Measurements from ENCODE around the gene C12orf42. TPM values are rescaled to one million over a fixed set of nuclear protein-coding genes. Genes with fewer than 3 reads are reported as not detected.

C12orf42 gene
- total and polyA plus RNA-seq, 2 experiments from 2014 or later = not detected

GRCh38 chr12:103350116-103350515 lies 145.7 kb downstream of the C12orf42 start:
- 27 to 32% methylated on average over 5 of the region's 5 CpGs for WGBS, 2 experiments (ENCODE audit: low coverage in 1 of 2, low lambda C conversion rate in 2 of 2, missing lambda C conversion rate in 2 of 2)
- Histone ChIP-seq H3K36me3 (ENCODE audit: low read depth) (no peaks in the 10 kb centered on the region), H3K9me2 (ENCODE audit: insufficient read depth) (no peaks in the 10 kb centered on the region), H3K79me2 (ENCODE audit: insufficient read depth) (no peaks in the 10 kb centered on the region), H3K4me2 (ENCODE audit: unreplicated experiment) (no peak overlapping the region), H3K9ac (no peak overlapping the region), H3F3A (ENCODE audit: insufficient read depth) (no peaks in the 10 kb centered on the region), H2AFZ (no peak overlapping the region), H3K4me3 (no peak overlapping the region), H3K9me3 (ENCODE audit: low read depth) (no peaks in the 10 kb centered on the region), H3K4me1 (ENCODE audit: insufficient read depth) (no peaks in the 10 kb centered on the region), H3K27ac (no peak overlapping the region), H3K27me3 (replicated peaks; ENCODE audit: insufficient read depth) (no peaks in the 10 kb centered on the region), H4K20me1 (ENCODE audit: insufficient read depth) (no peaks in the 10 kb centered on the region)
- no peak for DNase-seq
- in situ Hi-C loops (cut with MboI) = no loop called here
- no peak for TF ChIP-seq EZH2 (IDR thresholded peaks at IDR 0.05; ENCODE audit: insufficient read depth, poor library complexity, severe bottlenecking)

GRCh38 chr12:103348935-103349334 lies 146.8 kb downstream of the C12orf42 start:
- no peak for DNase-seq
- Histone ChIP-seq H3K79me2 (ENCODE audit: insufficient read depth) (no peaks in the 10 kb centered on the region), H3K9me3 (ENCODE audit: low read depth) (no peaks in the 10 kb centered on the region), H3K4me3 (no peak overlapping the region), H3K27ac (no peak overlapping the region), H3K27me3 (replicated peaks; ENCODE audit: insufficient read depth) (no peaks in the 10 kb centered on the region), H3K36me3 (ENCODE audit: low read depth) (no peaks in the 10 kb centered on the region), H3K4me1 (ENCODE audit: insufficient read depth) (no peaks in the 10 kb centered on the region), H4K20me1 (ENCODE audit: insufficient read depth) (no peaks in the 10 kb centered on the region), H3F3A (ENCODE audit: insufficient read depth) (no peaks in the 10 kb centered on the region), H2AFZ (no peak overlapping the region), H3K9ac (no peak overlapping the region), H3K9me2 (ENCODE audit: insufficient read depth) (no peaks in the 10 kb centered on the region), H3K4me2 (ENCODE audit: unreplicated experiment) (no peak overlapping the region)
- TF ChIP-seq EZH2phosphoT487 (IDR thresholded peaks at IDR 0.05; ENCODE audit: insufficient read depth, low read depth) (no peak), EZH2 (IDR thresholded peaks at IDR 0.05; ENCODE audit: insufficient read depth, poor library complexity, severe bottlenecking) (no peak)
- 13 to 19% methylated on average over 1 of the region's 1 CpG for WGBS, 2 experiments (ENCODE audit: low coverage in 1 of 2, low lambda C conversion rate in 2 of 2, missing lambda C conversion rate in 2 of 2)
- in situ Hi-C loops (cut with MboI) = no loop called here

GRCh38 chr12:103336940-103337339 lies 158.8 kb downstream of the C12orf42 start:
- Histone ChIP-seq H3K27me3 (replicated peaks; ENCODE audit: insufficient read depth) (no peaks in the 10 kb centered on the region), H3K9me3 (ENCODE audit: low read depth) (peaks cover 6% of the 10 kb centered on the region), H3F3A (ENCODE audit: insufficient read depth) (no peaks in the 10 kb centered on the region), H3K4me3 (no peak overlapping the region), H3K4me2 (ENCODE audit: unreplicated experiment) (no peak overlapping the region), H4K20me1 (ENCODE audit: insufficient read depth) (no peaks in the 10 kb centered on the region), H3K36me3 (ENCODE audit: low read depth) (no peaks in the 10 kb centered on the region), H2AFZ (no peak overlapping the region), H3K4me1 (ENCODE audit: insufficient read depth) (no peaks in the 10 kb centered on the region), H3K79me2 (ENCODE audit: insufficient read depth) (no peaks in the 10 kb centered on the region), H3K27ac (no peak overlapping the region), H3K9ac (no peak overlapping the region), H3K9me2 (ENCODE audit: insufficient read depth) (no peaks in the 10 kb centered on the region)
- in situ Hi-C loops (cut with MboI) = no loop called here
- no peak for TF ChIP-seq EZH2 (IDR thresholded peaks at IDR 0.05; ENCODE audit: insufficient read depth, poor library complexity, severe bottlenecking)
- no peak for TF ChIP-seq EZH2phosphoT487 (IDR thresholded peaks at IDR 0.05; ENCODE audit: insufficient read depth, low read depth)
- no peak for DNase-seq

- in situ Hi-C loops (cut with MboI) = no loop called here
- WGBS, 2 experiments (ENCODE audit: low coverage in 1 of 2, low lambda C conversion rate in 2 of 2, missing lambda C conversion rate in 2 of 2) = 0 to 3% methylated on average over 13 of the region's 13 CpGs
- no peaks in the 10 kb centered on the region for H3K9me2 ChIP-seq (ENCODE audit: insufficient read depth)
- DNase-seq = no peak
- no peaks in the 10 kb centered on the region for H3K27me3 ChIP-seq (replicated peaks; ENCODE audit: insufficient read depth)
- H3K9ac ChIP-seq = no peak overlapping the region
- TF ChIP-seq EZH2 (IDR thresholded peaks at IDR 0.05; ENCODE audit: insufficient read depth, poor library complexity, severe bottlenecking) = no peak
- H3K4me3 ChIP-seq = no peak overlapping the region
- no peaks in the 10 kb centered on the region for H3K79me2 ChIP-seq (ENCODE audit: insufficient read depth)
- no peak overlapping the region for H3K4me2 ChIP-seq (ENCODE audit: unreplicated experiment)
- no peaks in the 10 kb centered on the region for H3F3A ChIP-seq (ENCODE audit: insufficient read depth)
- no peaks in the 10 kb centered on the region for H4K20me1 ChIP-seq (ENCODE audit: insufficient read depth)
- no peaks in the 10 kb centered on the region for H3K4me1 ChIP-seq (ENCODE audit: insufficient read depth)
- peaks cover 2% of the 10 kb centered on the region for H3K9me3 ChIP-seq (ENCODE audit: low read depth)
- H3K27ac ChIP-seq = no peak overlapping the region
- H3K36me3 ChIP-seq (ENCODE audit: low read depth) = no peaks in the 10 kb centered on the region
- no peak overlapping the region for H2AFZ ChIP-seq
Measured at GRCh38 chr12:103334466-103334865, 161.3 kb downstream of the C12orf42 start.

GRCh38 chr12:103333676-103334075 lies 162.1 kb downstream of the C12orf42 start:
- no peaks in the 10 kb centered on the region for H4K20me1 ChIP-seq (ENCODE audit: insufficient read depth)
- TF ChIP-seq EZH2 (IDR thresholded peaks at IDR 0.05; ENCODE audit: insufficient read depth, poor library complexity, severe bottlenecking) (no peak), EZH2phosphoT487 (IDR thresholded peaks at IDR 0.05; ENCODE audit: insufficient read depth, low read depth) (no peak)
- WGBS, 2 experiments (ENCODE audit: low coverage in 1 of 2, low lambda C conversion rate in 2 of 2, missing lambda C conversion rate in 2 of 2) = 6 to 18% methylated on average over 1 of the region's 1 CpG
- no peak overlapping the region for H3K4me2 ChIP-seq (ENCODE audit: unreplicated experiment)
- in situ Hi-C loops (cut with MboI) = no loop called here
- H3K36me3 ChIP-seq (ENCODE audit: low read depth) = no peaks in the 10 kb centered on the region
- no peaks in the 10 kb centered on the region for H3K79me2 ChIP-seq (ENCODE audit: insufficient read depth)
- H3K27ac ChIP-seq = no peak overlapping the region
- no peak overlapping the region for H3K9ac ChIP-seq
- no peaks in the 10 kb centered on the region for H3F3A ChIP-seq (ENCODE audit: insufficient read depth)
- no peaks in the 10 kb centered on the region for H3K9me2 ChIP-seq (ENCODE audit: insufficient read depth)
- no peak overlapping the region for H2AFZ ChIP-seq
- no peaks in the 10 kb centered on the region for H3K9me3 ChIP-seq (ENCODE audit: low read depth)
- no peaks in the 10 kb centered on the region for H3K4me1 ChIP-seq (ENCODE audit: insufficient read depth)
- no peaks in the 10 kb centered on the region for H3K27me3 ChIP-seq (replicated peaks; ENCODE audit: insufficient read depth)
- no peak for DNase-seq
- no peak overlapping the region for H3K4me3 ChIP-seq

Data from GM23248 (cell line).